CD4-positive, alpha-beta T cell treated with Interferon alpha-2 for 1 hour (primary cell): ENCODE data around the gene ARHGAP45.

ENCODE experiments used
- DNase-seq, 2 donors: peaks; one replicate each; pipeline ENCODE4 v3.0.0-alpha.2; 2020 to 2022

ARHGAP45 gene

DNA sequence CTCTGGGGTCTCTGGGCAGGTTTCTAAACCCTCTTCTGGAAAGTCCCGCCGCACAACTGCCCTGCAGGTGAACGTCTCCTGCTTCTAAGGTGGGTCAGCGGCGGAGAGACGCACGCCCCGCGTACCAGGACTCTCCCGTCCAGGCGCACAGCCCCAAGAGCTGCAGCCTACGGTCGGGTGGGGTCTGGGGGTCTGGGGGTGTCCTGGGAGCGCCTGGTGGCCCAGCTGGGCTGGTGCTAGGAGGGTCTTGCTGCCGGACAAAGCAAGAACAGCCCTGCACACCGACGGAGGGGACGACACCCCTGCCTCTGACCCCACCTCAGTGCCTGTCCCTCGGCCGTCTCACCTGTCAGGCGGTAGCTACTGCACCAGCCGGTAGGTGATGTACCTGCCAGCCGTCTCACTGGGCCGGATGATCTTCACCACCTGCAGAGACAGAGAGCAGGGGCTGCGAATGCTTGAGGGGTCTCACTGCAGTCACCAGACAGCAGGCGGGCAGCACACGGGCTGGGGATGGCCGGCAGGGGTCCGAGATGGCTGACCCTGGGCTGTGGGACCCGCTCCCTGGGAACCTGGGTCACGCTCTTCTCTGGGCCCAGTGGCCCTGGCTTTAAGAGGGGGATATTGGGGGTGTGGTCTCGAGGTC, 22.3 kb downstream of the ARHGAP45 start:
- no peak for DNase-seq

DNA sequence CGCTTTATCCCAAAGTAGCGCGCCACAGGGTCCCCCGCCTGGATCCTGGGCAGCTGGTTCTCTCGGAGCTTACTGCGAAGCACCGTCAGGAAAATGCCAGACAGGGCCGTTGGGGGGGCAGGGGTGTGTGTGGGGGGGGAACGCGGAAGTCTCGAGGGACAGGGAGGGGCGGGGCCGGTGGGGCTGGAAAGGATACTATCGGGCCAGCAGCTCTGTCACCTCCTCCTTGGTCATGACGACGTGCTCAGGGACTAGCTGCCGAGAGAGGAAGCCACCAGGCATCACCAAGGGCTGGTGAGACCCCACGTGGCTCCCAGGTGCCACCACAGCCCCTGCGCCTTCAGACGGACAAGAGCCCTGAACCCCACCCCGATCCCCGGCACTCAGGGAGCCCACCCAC, 22.9 kb downstream of the ARHGAP45 start:
- peak; percentile 62 to 68 for DNase-seq

- no peak for DNase-seq
These were observed 24.0 kb downstream of the ARHGAP45 start for GRCh38 chr19:1090731-1091543.

- DNase-seq = no peak
These were observed 24.7 kb downstream of the ARHGAP45 start for GRCh38 chr19:1091544-1092175.

DNA sequence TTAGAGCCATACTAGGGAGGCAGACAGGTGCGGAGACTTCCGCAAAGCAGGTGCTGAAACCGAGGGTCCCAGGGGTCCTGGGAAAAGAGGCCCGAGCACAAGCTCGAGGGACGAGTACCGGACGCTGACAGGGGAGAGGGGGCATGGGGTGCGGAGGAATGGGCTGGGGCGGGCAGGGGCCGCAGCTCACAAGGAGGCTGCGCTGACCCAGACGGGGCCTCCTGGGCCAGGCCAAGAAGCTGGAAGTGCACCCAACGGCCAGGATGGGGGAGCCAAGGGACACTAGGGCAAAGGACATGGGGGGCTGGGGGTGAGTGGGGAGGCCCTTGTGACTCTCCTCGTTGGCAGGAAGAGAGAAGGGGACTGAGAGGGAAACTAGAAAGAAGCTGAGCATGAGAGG, 26.4 kb downstream of the ARHGAP45 start:
- DNase-seq = no peak

DNA sequence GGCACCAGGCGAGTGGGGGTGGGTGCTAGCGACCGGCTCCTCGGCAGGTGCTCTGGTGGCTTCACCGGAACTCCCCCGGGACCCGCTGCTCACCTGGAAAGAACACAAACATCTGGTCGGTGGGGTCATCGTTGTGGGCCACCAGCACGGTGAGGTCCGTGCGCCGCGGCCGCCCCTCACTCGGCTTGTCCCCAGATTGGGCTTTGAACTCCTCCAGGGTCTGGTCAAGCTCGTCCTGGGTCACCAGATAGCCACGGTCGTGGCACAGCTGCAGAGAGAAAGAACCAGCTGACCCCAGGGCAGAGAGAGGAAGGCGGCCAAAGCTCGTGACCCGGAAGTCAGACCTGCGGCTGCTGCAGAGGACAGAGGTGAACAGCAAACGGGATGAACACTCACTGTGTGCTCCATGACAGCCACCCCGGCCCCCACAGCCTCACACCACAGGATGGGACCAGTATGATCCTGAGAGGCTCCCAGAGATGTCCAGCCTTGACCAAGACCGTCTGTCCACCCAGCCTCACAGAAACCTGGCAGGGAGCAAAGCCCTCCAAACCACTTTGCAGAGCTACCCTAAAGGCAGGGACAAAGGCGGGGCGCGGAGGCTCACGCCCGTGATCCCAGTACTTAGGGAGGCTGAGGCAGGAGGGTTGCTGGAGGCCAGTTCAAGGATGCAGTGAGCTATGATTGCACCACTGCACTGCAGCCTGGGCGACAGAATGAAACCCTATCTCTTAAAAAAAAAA, 27.0 kb downstream of the ARHGAP45 start:
- DNase-seq = no peak

GRCh38 chr19:1094655-1094977, 27.6 kb downstream of the ARHGAP45 start:
- no peak for DNase-seq

DNA sequence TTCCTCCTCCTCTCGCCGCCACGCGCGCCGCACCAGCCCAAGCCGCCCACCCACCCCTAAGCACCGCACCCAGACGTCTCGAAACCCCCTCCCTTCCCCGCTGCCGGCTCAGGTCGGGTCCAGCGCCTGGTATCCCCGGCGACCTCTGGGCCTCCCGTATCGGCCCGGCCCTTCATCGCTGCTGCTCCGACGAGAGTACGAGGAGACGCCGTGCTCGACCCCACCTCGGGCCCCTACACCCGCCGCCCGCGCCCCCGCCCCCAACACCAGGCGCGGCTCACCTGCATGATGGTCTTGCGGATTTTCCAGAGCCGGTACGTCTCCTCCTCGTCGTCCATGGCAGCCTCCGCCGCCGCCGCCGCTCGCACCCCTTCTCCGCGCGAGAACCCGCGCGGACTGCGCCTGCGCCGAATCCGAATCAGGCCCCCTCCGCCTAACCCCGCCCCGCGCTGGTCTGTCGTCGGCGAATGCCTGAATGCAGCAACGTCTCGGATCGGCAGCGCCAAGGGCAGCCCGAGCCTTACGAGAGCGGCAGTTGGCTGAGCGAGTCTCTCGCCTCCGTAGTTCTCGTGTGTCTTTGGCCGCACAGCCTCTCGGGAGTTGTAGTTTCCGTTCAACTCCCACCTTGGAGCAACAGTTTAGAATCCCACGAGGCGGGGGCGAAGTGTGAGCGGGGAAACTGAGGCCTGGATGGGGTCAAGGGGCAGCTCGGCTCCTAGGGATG, 28.2 kb downstream of the ARHGAP45 start, which contains the start of gene POLR2E:
TSS of gene POLR2E (minus strand) at position 398 of the 724 bp plus-strand sequence. CDS start at position 338, 60 bp downstream.
- peak; percentile 97 to 99 for DNase-seq

GRCh38 chr19:1097810-1098176, 30.8 kb downstream of the ARHGAP45 start:
- no peak for DNase-seq

- DNase-seq = no peak
These were observed 31.4 kb downstream of the ARHGAP45 start for GRCh38 chr19:1098177-1099051.

GRCh38 chr19:1101337-1101698, 34.4 kb downstream of the ARHGAP45 start:
- DNase-seq = no peak

DNA sequence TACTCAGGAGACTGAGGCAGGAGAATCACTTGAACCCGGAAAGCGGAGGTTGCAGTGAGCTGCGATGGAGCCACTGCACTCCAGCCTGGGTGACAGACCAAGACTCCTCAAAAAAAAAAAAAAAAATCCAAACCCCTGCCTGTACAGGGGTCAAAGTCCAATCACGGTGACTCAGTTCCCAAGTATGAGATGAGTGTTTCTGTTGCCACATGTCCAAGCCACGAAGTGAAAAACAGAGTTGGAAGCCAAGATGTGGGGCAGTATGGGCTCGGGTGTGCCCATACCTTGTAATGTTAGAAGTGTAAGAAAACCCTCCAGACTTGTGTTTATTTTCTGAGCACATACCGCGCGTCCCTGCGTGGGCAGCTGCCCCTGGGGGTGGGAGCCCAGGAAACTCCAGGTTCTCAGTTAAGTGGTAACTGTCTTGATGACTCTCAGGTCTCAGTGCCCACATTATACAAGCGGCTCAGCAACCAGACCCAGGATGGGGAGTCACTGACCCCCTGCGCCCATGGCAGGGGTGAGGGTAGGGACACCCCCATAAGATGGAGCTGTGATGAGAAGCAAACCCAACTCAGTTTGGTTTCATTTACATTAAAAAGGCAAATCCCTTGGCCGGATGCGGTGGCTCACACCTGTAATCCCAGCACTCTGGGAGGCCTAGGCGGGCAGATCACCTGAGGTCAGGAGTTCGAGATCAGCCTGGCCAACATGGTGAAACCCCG, 35.6 kb downstream of the ARHGAP45 start:
- DNase-seq = peak in 1 of 2 donors; percentile 53

GRCh38 chr19:1103132-1103707, 36.3 kb downstream of the ARHGAP45 start:
- DNase-seq = no peak

- peak; percentile 99 for DNase-seq
These were observed 36.8 kb downstream of the ARHGAP45 start, which contains the start of gene GPX4 for GRCh38 chr19:1103708-1104310. TSS of gene GPX4 (plus strand) at chr19:1103994. CDS start at chr19:1104044, 50 bp downstream.

- DNase-seq = peak; percentile 74 to 81
These were observed 37.5 kb downstream of the ARHGAP45 start for GRCh38 chr19:1104311-1105007.

GRCh38 chr19:1105008-1105872, 38.3 kb downstream of the ARHGAP45 start:
- DNase-seq = no peak

GRCh38 chr19:1105873-1106840, 39.2 kb downstream of the ARHGAP45 start:
- DNase-seq = no peak
